ENCODE results near the gene DCST1.

- TF ChIP-seq CTCF (conservative IDR thresholded peaks at IDR 0.05; ENCODE audit: low read depth, low read length) (no peak), EZH2 (IDR thresholded peaks at IDR 0.05; ENCODE audit: low read length, unreplicated experiment) (no peak), EZH2phosphoT487 (IDR thresholded peaks at IDR 0.05; ENCODE audit: borderline replicate concordance, low read length) (no peak)
Observed at GRCh38 chr1:155070158-155070621, 36.6 kb downstream of the DCST1 start.
